ENCODE data around the gene RAB38. TPM values are rescaled to one million over a fixed set of nuclear protein-coding genes. Genes with fewer than 3 reads are reported as not detected.

The RAB38 gene
- total RNA-seq, 1 experiment from 2014 or later, result 13.3 TPM

DNA sequence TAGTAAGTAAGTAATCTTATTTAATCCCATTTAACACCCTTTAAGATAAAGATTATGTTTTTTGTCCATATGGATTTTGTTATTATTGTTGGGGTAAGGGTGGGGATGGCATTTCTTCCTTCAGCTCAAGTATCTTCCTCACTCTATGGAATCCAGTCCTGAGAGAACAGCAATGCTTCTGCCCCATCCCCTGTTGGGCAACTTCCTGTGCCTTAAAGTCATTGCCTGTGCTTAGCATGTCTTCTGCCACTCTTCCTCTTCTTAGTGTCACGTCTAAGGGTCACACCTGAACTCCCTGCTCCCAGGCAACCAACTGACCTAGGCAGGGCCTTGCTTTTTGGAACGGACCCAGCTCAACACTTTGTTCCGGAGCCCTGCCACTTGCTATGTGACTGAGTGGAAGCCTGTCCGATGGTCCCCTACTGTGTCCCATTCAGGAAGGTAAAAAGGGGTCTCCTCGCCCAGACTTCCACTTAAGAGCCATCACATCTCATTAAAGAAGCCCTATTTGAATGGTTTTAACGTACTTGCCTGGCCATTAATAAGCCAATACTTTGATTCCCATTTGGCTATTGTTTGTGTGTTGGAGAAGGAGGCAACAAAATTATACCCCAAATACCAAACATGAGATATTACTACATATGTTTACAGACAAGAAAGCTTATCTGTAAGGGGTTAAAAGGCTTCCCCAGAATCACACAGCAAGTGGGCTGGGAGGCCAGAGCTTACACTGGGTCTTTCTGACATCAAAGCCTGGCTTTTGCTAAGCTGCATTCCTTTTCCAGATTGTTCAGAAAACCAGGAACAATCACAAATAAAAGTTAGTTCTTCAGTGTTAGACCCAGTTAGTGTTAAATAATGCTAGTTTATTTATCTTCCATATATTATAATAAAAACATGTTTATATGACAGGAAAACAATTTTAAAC is 59.2 kb downstream of the RAB38 start:
- CTCF ChIA-PET, result interaction anchor here (1.4 kb wide), 1 partner anchor 436 kb away, joined by 3 read pairs; no protein-coding TSS in a partner anchor
- no peaks in the 10 kb centered on the region for H3K27me3 Mint-ChIP-seq (ENCODE audit: low read depth)
- ATAC-seq, result peak; percentile 71
- H3K36me3 Mint-ChIP-seq, result peaks cover 2% of the 10 kb centered on the region
- POLR2A ChIA-PET, result no interaction called here
- no peak overlapping the region for H3K4me3 Mint-ChIP-seq
- H3K9me3 Mint-ChIP-seq, result peaks cover 2% of the 10 kb centered on the region; the same call in 1 of the 2 replicates
- DNase-seq (ENCODE audit: low spot score), result no peak
- no peak for TF ChIP-seq OVOL2 (CRISPR knock-in tag; IDR thresholded peaks at IDR 0.05; ENCODE audit: borderline replicate concordance)
- H3K4me1 Mint-ChIP-seq, result peaks cover 6% of the 10 kb centered on the region
- H3K27ac Mint-ChIP-seq, result peak overlapping the region; percentile 33; the same call in 1 of the 2 replicates

DNA sequence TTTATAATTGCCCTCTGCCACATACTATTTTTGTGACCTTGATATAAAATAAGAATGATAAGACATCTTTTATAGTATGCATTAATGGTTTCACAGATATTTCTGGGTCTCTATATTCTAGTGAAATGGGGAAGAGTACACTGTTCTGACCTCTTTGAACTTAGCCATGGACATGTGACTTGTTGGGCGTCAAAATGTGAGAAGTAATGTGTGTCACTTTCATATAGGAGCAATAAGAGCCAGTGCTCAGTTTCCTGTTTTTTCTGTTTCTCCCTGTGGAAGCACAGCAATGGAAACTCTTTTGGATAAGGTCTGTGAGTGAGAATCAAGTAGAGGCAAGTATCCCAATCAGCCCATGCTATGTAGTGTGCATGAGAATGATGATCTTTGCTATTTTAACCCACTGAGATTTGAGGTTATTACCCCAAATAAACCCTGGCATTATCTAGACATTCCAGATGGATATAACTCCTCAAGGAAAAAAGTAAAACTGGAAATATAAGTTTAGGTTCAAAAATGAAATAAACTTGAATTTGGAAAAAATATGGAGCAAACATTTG is 60.7 kb downstream of the RAB38 start:
- DNase-seq (ENCODE audit: low spot score) (no peak), ATAC-seq (no peak)
- ChIA-PET CTCF (no interaction called here), POLR2A (interaction anchor here (0.7 kb wide), 1 partner anchor 264 kb away, joined by 3 read pairs; no protein-coding TSS in a partner anchor)
- Mint-ChIP-seq H3K27ac (no peak overlapping the region), H3K9me3 (peaks cover 6% of the 10 kb centered on the region), H3K27me3 (ENCODE audit: low read depth) (no peaks in the 10 kb centered on the region), H3K4me1 (peaks cover 6% of the 10 kb centered on the region), H3K4me3 (no peak overlapping the region), H3K36me3 (peaks cover 10% of the 10 kb centered on the region)
- TF ChIP-seq, protein P1, sequence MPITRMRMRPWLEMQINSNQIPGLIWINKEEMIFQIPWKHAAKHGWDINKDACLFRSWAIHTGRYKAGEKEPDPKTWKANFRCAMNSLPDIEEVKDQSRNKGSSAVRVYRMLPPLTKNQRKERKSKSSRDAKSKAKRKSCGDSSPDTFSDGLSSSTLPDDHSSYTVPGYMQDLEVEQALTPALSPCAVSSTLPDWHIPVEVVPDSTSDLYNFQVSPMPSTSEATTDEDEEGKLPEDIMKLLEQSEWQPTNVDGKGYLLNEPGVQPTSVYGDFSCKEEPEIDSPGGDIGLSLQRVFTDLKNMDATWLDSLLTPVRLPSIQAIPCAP (CRISPR knock-in tag; IDR thresholded peaks at IDR 0.05), result no peak
- TF ChIP-seq, protein P2, sequence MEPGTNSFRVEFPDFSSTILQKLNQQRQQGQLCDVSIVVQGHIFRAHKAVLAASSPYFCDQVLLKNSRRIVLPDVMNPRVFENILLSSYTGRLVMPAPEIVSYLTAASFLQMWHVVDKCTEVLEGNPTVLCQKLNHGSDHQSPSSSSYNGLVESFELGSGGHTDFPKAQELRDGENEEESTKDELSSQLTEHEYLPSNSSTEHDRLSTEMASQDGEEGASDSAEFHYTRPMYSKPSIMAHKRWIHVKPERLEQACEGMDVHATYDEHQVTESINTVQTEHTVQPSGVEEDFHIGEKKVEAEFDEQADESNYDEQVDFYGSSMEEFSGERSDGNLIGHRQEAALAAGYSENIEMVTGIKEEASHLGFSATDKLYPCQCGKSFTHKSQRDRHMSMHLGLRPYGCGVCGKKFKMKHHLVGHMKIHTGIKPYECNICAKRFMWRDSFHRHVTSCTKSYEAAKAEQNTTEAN (CRISPR knock-in tag; IDR thresholded peaks at IDR 0.05), result no peak
- TF ChIP-seq NR3C1 (CRISPR knock-in tag; conservative IDR thresholded peaks at IDR 0.05; ENCODE audit: low read depth) (no peak), GRHL2 (CRISPR knock-in tag; IDR thresholded peaks at IDR 0.05; ENCODE audit: insufficient replicate concordance, severe bottlenecking) (no peak), ATF1 (CRISPR knock-in tag; IDR thresholded peaks at IDR 0.05) (no peak)

DNA sequence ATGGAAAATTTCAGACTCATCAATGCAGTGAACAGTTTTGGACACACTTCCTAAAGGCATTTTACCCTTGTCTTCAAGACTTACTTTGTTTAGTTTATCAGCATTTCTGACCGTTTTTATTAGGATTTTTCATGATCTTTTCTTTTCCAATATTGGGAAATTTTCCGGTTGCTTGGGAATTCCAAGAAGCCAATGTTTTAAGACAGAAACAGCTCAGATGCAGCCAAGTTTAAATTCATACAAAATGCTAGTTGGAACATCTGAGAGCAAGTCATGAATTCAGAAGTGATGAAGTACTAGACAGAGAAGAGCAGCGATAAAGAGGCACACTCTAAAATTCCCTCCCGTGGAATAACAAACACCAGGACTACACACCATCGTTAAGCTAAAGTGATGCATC is 68.6 kb downstream of the RAB38 start:
- Mint-ChIP-seq H3K4me1 (peaks cover 11% of the 10 kb centered on the region), H3K4me3 (no peak overlapping the region), H3K36me3 (peaks cover 30% of the 10 kb centered on the region), H3K27ac (no peak overlapping the region), H3K27me3 (ENCODE audit: low read depth) (no peaks in the 10 kb centered on the region), H3K9me3 (peaks cover 22% of the 10 kb centered on the region)
- ChIA-PET CTCF (interaction anchor here (0.8 to 1.3 kb wide), 2 partner anchors 91 to 437 kb away, joined by 3 read pairs; no protein-coding TSS in a partner anchor), POLR2A (no interaction called here)
- no peak for ATAC-seq
- TF ChIP-seq SP1 (CRISPR knock-in tag; conservative IDR thresholded peaks at IDR 0.05) (no peak), GRHL2 (CRISPR knock-in tag; IDR thresholded peaks at IDR 0.05; ENCODE audit: insufficient replicate concordance, severe bottlenecking) (no peak), TP53 (CRISPR knock-in tag; IDR thresholded peaks at IDR 0.05) (no peak), SOX15 (CRISPR knock-in tag; IDR thresholded peaks at IDR 0.05) (no peak), ESRRA (CRISPR knock-in tag; IDR thresholded peaks at IDR 0.05; ENCODE audit: borderline replicate concordance) (no peak)
- TF ChIP-seq, protein P3, sequence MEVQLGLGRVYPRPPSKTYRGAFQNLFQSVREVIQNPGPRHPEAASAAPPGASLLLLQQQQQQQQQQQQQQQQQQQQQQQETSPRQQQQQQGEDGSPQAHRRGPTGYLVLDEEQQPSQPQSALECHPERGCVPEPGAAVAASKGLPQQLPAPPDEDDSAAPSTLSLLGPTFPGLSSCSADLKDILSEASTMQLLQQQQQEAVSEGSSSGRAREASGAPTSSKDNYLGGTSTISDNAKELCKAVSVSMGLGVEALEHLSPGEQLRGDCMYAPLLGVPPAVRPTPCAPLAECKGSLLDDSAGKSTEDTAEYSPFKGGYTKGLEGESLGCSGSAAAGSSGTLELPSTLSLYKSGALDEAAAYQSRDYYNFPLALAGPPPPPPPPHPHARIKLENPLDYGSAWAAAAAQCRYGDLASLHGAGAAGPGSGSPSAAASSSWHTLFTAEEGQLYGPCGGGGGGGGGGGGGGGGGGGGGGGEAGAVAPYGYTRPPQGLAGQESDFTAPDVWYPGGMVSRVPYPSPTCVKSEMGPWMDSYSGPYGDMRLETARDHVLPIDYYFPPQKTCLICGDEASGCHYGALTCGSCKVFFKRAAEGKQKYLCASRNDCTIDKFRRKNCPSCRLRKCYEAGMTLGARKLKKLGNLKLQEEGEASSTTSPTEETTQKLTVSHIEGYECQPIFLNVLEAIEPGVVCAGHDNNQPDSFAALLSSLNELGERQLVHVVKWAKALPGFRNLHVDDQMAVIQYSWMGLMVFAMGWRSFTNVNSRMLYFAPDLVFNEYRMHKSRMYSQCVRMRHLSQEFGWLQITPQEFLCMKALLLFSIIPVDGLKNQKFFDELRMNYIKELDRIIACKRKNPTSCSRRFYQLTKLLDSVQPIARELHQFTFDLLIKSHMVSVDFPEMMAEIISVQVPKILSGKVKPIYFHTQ (CRISPR knock-in tag; IDR thresholded peaks at IDR 0.05), result no peak
- TF ChIP-seq, protein P4, sequence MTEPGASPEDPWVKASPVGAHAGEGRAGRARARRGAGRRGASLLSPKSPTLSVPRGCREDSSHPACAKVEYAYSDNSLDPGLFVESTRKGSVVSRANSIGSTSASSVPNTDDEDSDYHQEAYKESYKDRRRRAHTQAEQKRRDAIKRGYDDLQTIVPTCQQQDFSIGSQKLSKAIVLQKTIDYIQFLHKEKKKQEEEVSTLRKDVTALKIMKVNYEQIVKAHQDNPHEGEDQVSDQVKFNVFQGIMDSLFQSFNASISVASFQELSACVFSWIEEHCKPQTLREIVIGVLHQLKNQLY (CRISPR knock-in tag; IDR thresholded peaks at IDR 0.05), result no peak
- TF ChIP-seq, protein P5, sequence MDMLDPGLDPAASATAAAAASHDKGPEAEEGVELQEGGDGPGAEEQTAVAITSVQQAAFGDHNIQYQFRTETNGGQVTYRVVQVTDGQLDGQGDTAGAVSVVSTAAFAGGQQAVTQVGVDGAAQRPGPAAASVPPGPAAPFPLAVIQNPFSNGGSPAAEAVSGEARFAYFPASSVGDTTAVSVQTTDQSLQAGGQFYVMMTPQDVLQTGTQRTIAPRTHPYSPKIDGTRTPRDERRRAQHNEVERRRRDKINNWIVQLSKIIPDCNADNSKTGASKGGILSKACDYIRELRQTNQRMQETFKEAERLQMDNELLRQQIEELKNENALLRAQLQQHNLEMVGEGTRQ (CRISPR knock-in tag; IDR thresholded peaks at IDR 0.05), result no peak
- TF ChIP-seq, protein P1 (CRISPR knock-in tag; IDR thresholded peaks at IDR 0.05), result no peak
- TF ChIP-seq, protein P6, sequence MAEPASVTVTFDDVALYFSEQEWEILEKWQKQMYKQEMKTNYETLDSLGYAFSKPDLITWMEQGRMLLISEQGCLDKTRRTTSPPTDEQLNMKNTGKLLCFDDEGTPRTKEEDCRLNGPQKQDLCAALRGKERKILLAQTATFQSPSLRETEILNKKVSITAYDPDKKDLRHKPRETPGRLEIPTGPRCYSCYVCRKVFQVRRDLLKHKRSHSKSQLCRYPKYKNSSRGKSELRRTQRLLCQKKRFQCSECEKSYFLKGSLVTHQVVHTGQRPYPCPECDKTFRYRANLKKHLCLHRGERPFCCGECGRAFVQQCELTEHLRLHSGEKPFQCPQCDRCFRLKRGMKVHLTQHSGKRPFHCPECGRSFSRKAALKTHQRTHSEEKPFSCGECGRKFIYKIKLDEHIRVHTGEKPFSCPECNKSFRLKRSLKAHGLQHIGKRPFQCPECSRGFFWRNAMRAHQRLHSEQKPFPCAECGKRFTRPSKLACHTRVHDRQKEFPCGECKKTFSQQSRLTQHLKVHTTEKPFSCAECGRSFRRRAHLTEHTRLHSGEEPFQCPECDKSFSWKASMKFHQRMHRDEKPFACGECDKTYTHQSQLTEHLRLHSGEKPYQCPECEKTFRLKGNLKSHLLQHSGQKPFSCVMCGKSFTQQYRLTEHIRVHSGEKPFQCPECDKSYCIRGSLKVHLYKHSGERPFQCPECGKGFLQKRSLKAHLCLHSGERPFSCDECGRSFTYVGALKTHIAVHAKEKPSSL (CRISPR knock-in tag; conservative IDR thresholded peaks at IDR 0.05), result no peak
- TF ChIP-seq, protein P7, sequence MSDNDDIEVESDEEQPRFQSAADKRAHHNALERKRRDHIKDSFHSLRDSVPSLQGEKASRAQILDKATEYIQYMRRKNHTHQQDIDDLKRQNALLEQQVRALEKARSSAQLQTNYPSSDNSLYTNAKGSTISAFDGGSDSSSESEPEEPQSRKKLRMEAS (CRISPR knock-in tag; IDR thresholded peaks at IDR 0.05), result no peak
- DNase-seq (ENCODE audit: low spot score), result no peak

Measured in WTC11 (cell line).